ENCODE measurements around the gene DDX10. TPM values are rescaled to one million over a fixed set of nuclear protein-coding genes. Genes with fewer than 3 reads are reported as not detected.

Gene DDX10
- total RNA-seq, 1 experiment from 2014 or later = 48.3 TPM

DNA sequence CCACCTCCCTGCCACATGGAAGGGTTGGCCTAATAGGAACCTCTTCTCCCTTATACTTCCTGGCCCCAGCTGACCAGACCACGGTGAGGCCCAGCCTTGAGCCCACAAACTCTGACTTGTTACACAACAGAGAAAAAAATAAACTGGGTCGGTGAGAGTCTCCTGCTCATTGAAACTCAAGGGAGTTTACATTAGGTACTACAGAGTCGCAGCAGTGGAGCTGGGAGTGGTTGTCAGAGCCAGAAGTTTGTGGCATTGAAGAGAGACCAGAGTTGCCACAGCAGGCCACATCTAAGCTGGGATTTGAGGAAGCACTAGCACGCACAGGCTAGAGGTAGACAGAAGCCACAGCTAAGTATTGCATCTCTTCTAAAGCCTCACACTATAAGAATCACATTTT is 296.2 kb downstream of the DDX10 start:
- H2AFZ ChIP-seq (ENCODE audit: low read length) = no peak overlapping the region
- H3K4me1 Mint-ChIP-seq = peaks cover 26 to 40% of the 10 kb centered on the region in 2 experiments
- H2BK20ac ChIP-seq (ENCODE audit: low read depth, low read length, poor library complexity, severe bottlenecking) = no peak overlapping the region
- no peak for DNase-seq
- 0 out of 2 replicates have a peak, but pooled peaks cover 2% of the 10 kb centered on the region for H3K27me3 ChIP-seq (ENCODE audit: insufficient read depth, low read length)
- no peaks in the 10 kb centered on the region for H3K79me2 ChIP-seq (ENCODE audit: insufficient read depth, low read length)
- H3K9ac ChIP-seq (ENCODE audit: extremely low read depth, insufficient read length, low read length) = no peak overlapping the region
- H2BK12ac ChIP-seq (ENCODE audit: insufficient read length, low read depth, low read length) = no peak overlapping the region
- no peak overlapping the region for H3K4me3 Mint-ChIP-seq
- H4K91ac ChIP-seq (ENCODE audit: insufficient read length, low read depth, low read length) = no peak overlapping the region
- no peaks in the 10 kb centered on the region for H3K36me3 Mint-ChIP-seq (ENCODE audit: insufficient read depth in 1 of 3, low read depth in 3 of 3)
- H3K79me1 ChIP-seq (ENCODE audit: insufficient read depth, low read depth, low read length, poor library complexity, severe bottlenecking) = no peaks in the 10 kb centered on the region
- no peak overlapping the region for H3K56ac ChIP-seq (ENCODE audit: insufficient read length, low read depth, low read length)
- no CpG with 5 or more reads among the region's 4 CpGs for WGBS (ENCODE audit: extremely low coverage, insufficient read length, low lambda C conversion rate)
- H4K5ac ChIP-seq (ENCODE audit: insufficient read length, low read depth, low read length) = no peak overlapping the region
- no peak overlapping the region for H3T11ph ChIP-seq (ENCODE audit: low read length)
- no peak overlapping the region for H3K27ac ChIP-seq (ENCODE audit: insufficient read length, low read depth, low read length)
- H2AK5ac ChIP-seq (ENCODE audit: insufficient read length, low read length) = no peak overlapping the region
- TF ChIP-seq, protein P1, sequence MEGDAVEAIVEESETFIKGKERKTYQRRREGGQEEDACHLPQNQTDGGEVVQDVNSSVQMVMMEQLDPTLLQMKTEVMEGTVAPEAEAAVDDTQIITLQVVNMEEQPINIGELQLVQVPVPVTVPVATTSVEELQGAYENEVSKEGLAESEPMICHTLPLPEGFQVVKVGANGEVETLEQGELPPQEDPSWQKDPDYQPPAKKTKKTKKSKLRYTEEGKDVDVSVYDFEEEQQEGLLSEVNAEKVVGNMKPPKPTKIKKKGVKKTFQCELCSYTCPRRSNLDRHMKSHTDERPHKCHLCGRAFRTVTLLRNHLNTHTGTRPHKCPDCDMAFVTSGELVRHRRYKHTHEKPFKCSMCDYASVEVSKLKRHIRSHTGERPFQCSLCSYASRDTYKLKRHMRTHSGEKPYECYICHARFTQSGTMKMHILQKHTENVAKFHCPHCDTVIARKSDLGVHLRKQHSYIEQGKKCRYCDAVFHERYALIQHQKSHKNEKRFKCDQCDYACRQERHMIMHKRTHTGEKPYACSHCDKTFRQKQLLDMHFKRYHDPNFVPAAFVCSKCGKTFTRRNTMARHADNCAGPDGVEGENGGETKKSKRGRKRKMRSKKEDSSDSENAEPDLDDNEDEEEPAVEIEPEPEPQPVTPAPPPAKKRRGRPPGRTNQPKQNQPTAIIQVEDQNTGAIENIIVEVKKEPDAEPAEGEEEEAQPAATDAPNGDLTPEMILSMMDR (conservative IDR thresholded peaks at IDR 0.05) = no peak
- H3K4me2 ChIP-seq (ENCODE audit: insufficient read depth, insufficient read length, low read length) = no peak overlapping the region
- no peak overlapping the region for H3K18ac ChIP-seq (ENCODE audit: insufficient read length, low read depth, low read length)
- H3K27me3 Mint-ChIP-seq (ENCODE audit: low read depth) = no peaks in the 10 kb centered on the region
- H3K4me1 ChIP-seq (ENCODE audit: insufficient read depth, low read length) = peaks cover 5% of the 10 kb centered on the region; the same call in 1 of the 2 replicates
- no peak overlapping the region for H3K23ac ChIP-seq (ENCODE audit: insufficient read length, low read depth, low read length)
- no peak overlapping the region for H4K8ac ChIP-seq (replicated peaks; ENCODE audit: insufficient read length, low read depth, low read length)
- H3K27ac Mint-ChIP-seq = peak overlapping the region in 2 of 3 experiments; percentile 76 to 85; a peak in 1 of 7 replicates
- no peaks in the 10 kb centered on the region for H3K23me2 ChIP-seq (ENCODE audit: insufficient read length, low read depth, low read length, poor library complexity, severe bottlenecking)
- no peak overlapping the region for H3K4ac ChIP-seq (ENCODE audit: low read depth, low read length)
- H2BK15ac ChIP-seq (ENCODE audit: low read depth, low read length) = no peak overlapping the region
- H3K14ac ChIP-seq (ENCODE audit: insufficient read depth, low read length) = no peak overlapping the region
- H3K9me3 ChIP-seq (ENCODE audit: control insufficient read depth, low read depth, low read length) = no peaks in the 10 kb centered on the region
- no peaks in the 10 kb centered on the region for H4K20me1 ChIP-seq (ENCODE audit: control insufficient read depth, insufficient read depth, insufficient read length)
- no peak overlapping the region for H2BK120ac ChIP-seq (ENCODE audit: low read depth, low read length, poor library complexity, severe bottlenecking)
- H3K9me3 Mint-ChIP-seq = no peaks in the 10 kb centered on the region; a peak in 1 of 5 replicates
- H2BK5ac ChIP-seq (ENCODE audit: insufficient read length, low read length) = no peak overlapping the region
